Prostate gland (tissue), 2 donors: ENCODE data around the gene KYAT1. TPM values are rescaled to one million over a fixed set of nuclear protein-coding genes. Genes with fewer than 3 reads are reported as not detected.

Experiments
- DNase-seq: peaks from one replicate; pipeline ENCODE4 v3.0.0-alpha.2; 2019; ENCODE audit warnings: low spot score
- H3K27ac ChIP-seq, 2 donors: fragments of 200-600 bp; sonication (generic); 2 replicates each; pipeline ENCODE4 v1.5.1; 2017 to 2019
- H3K27me3 ChIP-seq: fragments of 200-600 bp; sonication (generic); replicated peaks from 2 replicates; pipeline ENCODE4 v1.5.1; 2019; ENCODE audit not compliant: insufficient read depth
- H3K36me3 ChIP-seq, 2 donors: fragments of 200-600 bp; sonication (generic); 1 replicate in 1 of 2; 2 replicates in 1 of 2; pipeline versions ENCODE4 v1.5.1 to v1.8.1; 2017 to 2019
- H3K4me1 ChIP-seq: fragments of 200-600 bp; sonication (generic); replicated peaks from 2 replicates; pipeline ENCODE4 v1.5.1; 2019
- H3K4me3 ChIP-seq, 2 donors: fragments of 200-600 bp; sonication (generic); 2 replicates each; pipeline ENCODE4 v1.5.1; 2017 to 2019
- H3K9me3 ChIP-seq: fragments of 200-600 bp; sonication (generic); 2 replicates; pipeline ENCODE4 v1.5.1; 2017
- CTCF ChIP-seq, 4 experiments: fragments of 200-600 bp in 2 of 4; fragments of 450-650 bp in 2 of 4; sonication (generic) in 2 of 4; IDR thresholded peaks; 1 replicate in 3 of 4; 2 replicates in 1 of 4; pipeline ENCODE4 v1.5.1; 2016 to 2019; ENCODE audit warnings: antibody characterized with exemption in 4 of 4, mild to moderate bottlenecking in 2 of 4, moderate library complexity in 2 of 4
- POLR2A ChIP-seq: fragments of 450-650 bp; IDR thresholded peaks from one replicate; pipeline ENCODE4 v1.6.1; 2016; ENCODE audit warnings: antibody characterized with exemption, mild to moderate bottlenecking
- POLR2AphosphoS5 ChIP-seq: sonication (generic); formaldehyde crosslinking; IDR thresholded peaks from one replicate; pipeline ENCODE4 v1.6.1; 2017; ENCODE audit warnings: antibody characterized with exemption
- WGBS: methylation state at CpG from one replicate; pipeline ENCODE4 v1.1.5; 2018; 5-methylcytosine and 5-hydroxymethylcytosine counted together
- intact Hi-C: fragments of 100-400 bp; cut with DNase I; formaldehyde crosslinking; loops from one replicate; pipeline ENCODE4 v1.14.2; 2022
- total RNA-seq, 2 donors: library from RNA; depleted of rRNA; stranded (reverse); fragments of >200 nt; gene quantifications; one replicate each; pipeline ENCODE4 v1.1.0, GENCODE V29; 2016

The KYAT1 gene
- total RNA-seq, 2 donors from 2014 or later: 13.1 to 24.1 TPM

GRCh38 chr9:128913995-128914772, 32.4 kb upstream of the KYAT1 start:
- TF ChIP-seq POLR2AphosphoS5: no peak
- no peak for TF ChIP-seq POLR2A
- Histone ChIP-seq H3K9me3 (no peaks in the 10 kb centered on the region), H3K27ac (peak overlapping the region; percentile 69 to 70), H3K4me1 (peaks cover 38% of the 10 kb centered on the region), H3K4me3 (no peak overlapping the region), H3K27me3 (no peaks in the 10 kb centered on the region), H3K36me3 (peaks cover 0 to 8% of the 10 kb centered on the region in 2 donors)
- intact Hi-C loops: no loop called here
- WGBS: 79% methylated on average over 23 of the region's 23 CpGs
- no peak for DNase-seq

- TF ChIP-seq CTCF (IDR thresholded peaks at IDR 0.05) (no peak), POLR2AphosphoS5 (no peak), POLR2A (no peak)
- DNase-seq: no peak
- Histone ChIP-seq H3K27ac (peak overlapping the region; percentile 69 to 70), H3K27me3 (no peaks in the 10 kb centered on the region), H3K36me3 (peaks cover 5 to 17% of the 10 kb centered on the region in 2 donors), H3K9me3 (no peaks in the 10 kb centered on the region), H3K4me3 (no peak overlapping the region), H3K4me1 (peaks cover 38% of the 10 kb centered on the region)
- WGBS: 72% methylated on average over 15 of the region's 15 CpGs
- intact Hi-C loops: no loop called here
Measured at GRCh38 chr9:128913048-128913900, 31.5 kb upstream of the KYAT1 start.

GRCh38 chr9:128912270-128912853, 30.6 kb upstream of the KYAT1 start:
- Histone ChIP-seq H3K27me3 (no peaks in the 10 kb centered on the region), H3K4me3 (no peak overlapping the region), H3K9me3 (no peaks in the 10 kb centered on the region), H3K4me1 (peaks cover 38% of the 10 kb centered on the region), H3K27ac (peak overlapping the region; percentile 69 to 70), H3K36me3 (peaks cover 14 to 20% of the 10 kb centered on the region in 2 donors)
- no peak for DNase-seq
- TF ChIP-seq POLR2A: peak; percentile 51
- TF ChIP-seq CTCF (IDR thresholded peaks at IDR 0.05): no peak
- peak; percentile 57 for TF ChIP-seq POLR2AphosphoS5
- WGBS: 50% methylated on average over 15 of the region's 15 CpGs
- intact Hi-C loops: no loop called here

DNA sequence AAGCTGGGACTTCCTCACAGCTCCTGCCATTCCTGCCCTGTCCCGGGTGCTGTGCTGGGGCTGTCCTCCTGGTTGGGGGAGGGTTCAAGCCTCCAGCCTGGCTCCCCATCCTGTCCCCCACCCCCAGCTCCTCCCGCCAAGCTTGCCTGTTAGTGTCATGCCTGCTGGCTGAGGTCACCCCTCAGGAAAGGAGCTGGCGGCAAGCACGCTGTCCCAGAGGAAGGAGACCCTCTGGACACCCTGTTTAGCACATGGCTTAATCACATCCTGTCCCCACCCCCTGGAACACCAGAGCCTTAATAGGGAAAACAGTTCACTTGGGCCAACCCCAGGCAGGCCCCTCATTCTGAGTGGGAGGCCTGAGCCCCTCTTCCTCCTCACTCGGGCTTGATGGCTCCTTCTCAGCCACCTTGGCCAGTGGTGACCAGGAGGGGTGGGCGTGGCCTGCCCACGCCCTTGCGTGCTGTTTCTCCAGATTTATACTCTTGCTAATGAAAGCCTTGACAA, 29.8 kb upstream of the KYAT1 start:
- TF ChIP-seq POLR2AphosphoS5: peak; percentile 29
- TF ChIP-seq CTCF (IDR thresholded peaks at IDR 0.05): no peak
- no peak for DNase-seq
- intact Hi-C loops: no loop called here
- Histone ChIP-seq H3K4me3 (no peak overlapping the region), H3K4me1 (peaks cover 35% of the 10 kb centered on the region), H3K27me3 (no peaks in the 10 kb centered on the region), H3K9me3 (no peaks in the 10 kb centered on the region), H3K27ac (peak overlapping the region; percentile 69 to 70), H3K36me3 (peaks cover 15 to 20% of the 10 kb centered on the region in 2 donors)
- WGBS: 37% methylated on average over 7 of the region's 8 CpGs

DNA sequence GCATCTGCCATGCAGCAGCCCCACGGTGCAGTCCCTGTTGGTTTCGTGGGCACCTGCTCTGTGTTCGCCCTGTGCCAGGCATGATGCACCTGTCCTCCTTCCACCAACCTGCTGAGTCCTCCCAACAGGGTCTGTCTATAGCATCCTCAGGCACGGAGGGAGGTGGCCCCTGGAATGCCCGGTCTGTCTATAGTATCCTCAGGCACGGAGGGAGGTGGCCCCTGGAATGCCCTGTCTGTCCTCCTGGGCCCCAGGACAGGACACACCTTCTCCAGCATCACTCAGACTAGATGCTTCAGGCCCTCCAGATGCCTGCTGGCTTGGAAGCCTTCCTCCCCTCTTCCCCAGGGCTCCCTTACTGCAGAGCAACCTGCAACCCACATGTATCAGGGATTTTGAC, 29.2 kb upstream of the KYAT1 start:
- H3K9me3 ChIP-seq: no peaks in the 10 kb centered on the region
- peak overlapping the region; percentile 69 to 70 for H3K27ac ChIP-seq
- TF ChIP-seq POLR2AphosphoS5 (no peak), POLR2A (no peak), CTCF (IDR thresholded peaks at IDR 0.05) (no peak)
- no peak overlapping the region for H3K4me3 ChIP-seq
- DNase-seq: no peak
- WGBS: 88% methylated on average over 6 of the region's 6 CpGs
- H3K4me1 ChIP-seq: peaks cover 28% of the 10 kb centered on the region
- H3K36me3 ChIP-seq: peaks cover 15 to 20% of the 10 kb centered on the region in 2 donors
- intact Hi-C loops: no loop called here
- H3K27me3 ChIP-seq: no peaks in the 10 kb centered on the region
